Sigmoid colon (tissue), 7 donors: ENCODE measurements around the gene PLD1. TPM values are rescaled to one million over a fixed set of nuclear protein-coding genes. Genes with fewer than 3 reads are reported as not detected.

Source experiments
- DNase-seq: peaks from one replicate; pipeline ENCODE4 v3.0.0-alpha.2; 2019
- H3K27ac ChIP-seq, 4 donors: fragments of 200-600 bp; sonication (generic); one replicate each; pipeline ENCODE4 v1.5.1; 2016 to 2019; ENCODE audit warnings: mild to moderate bottlenecking in 1 of 4
- H3K27me3 ChIP-seq, 3 donors: fragments of 200-600 bp; sonication (generic); one replicate each; pipeline ENCODE4 v1.5.1; 2019; ENCODE audit warnings: mild to moderate bottlenecking in 1 of 3
- H3K36me3 ChIP-seq, 4 donors: fragments of 200-600 bp; sonication (generic); one replicate each; pipeline ENCODE4 v1.5.1; 2016 to 2019
- H3K4me1 ChIP-seq, 4 donors: fragments of 200-600 bp; sonication (generic); one replicate each; pipeline ENCODE4 v1.5.1; 2017 to 2019
- H3K4me3 ChIP-seq, 4 donors: fragments of 200-600 bp; sonication (generic); one replicate each; pipeline ENCODE4 v1.5.1; 2017 to 2019; ENCODE audit warnings: mild to moderate bottlenecking in 2 of 4, moderate library complexity in 1 of 4
- H3K9me3 ChIP-seq, 4 donors: fragments of 200-600 bp in 3 of 4; sonication (generic) in 3 of 4; one replicate each; pipeline versions ENCODE4 v1.5.1 to v1.6.1; 2013 to 2019
- EP300 ChIP-seq, 4 donors: sonication (generic); formaldehyde crosslinking; IDR thresholded peaks; one replicate each; pipeline ENCODE4 v1.6.1; 2017; ENCODE audit warnings: antibody characterized with exemption in 4 of 4
- POLR2A ChIP-seq, 2 donors: fragments of 450-650 bp; IDR thresholded peaks; one replicate each; pipeline ENCODE4 v1.6.1; 2016; ENCODE audit warnings: antibody characterized with exemption in 2 of 2, mild to moderate bottlenecking in 2 of 2, moderate library complexity in 2 of 2
- POLR2AphosphoS5 ChIP-seq, 4 donors: sonication (generic); formaldehyde crosslinking; IDR thresholded peaks; one replicate each; pipeline ENCODE4 v1.6.1; 2017; ENCODE audit warnings: antibody characterized with exemption in 4 of 4
- WGBS, 2 donors: extraction: QIAGEN DNeasy Blood & Tissue Kit; methylation state at CpG; one replicate each; pipeline ENCODE4 v1.1.7; 2013; 5-methylcytosine and 5-hydroxymethylcytosine counted together
- intact Hi-C: fragments of 100-400 bp; cut with DNase I; formaldehyde crosslinking; loops from one replicate; pipeline ENCODE4 v1.15.1; 2023
- polyA plus RNA-seq, 3 donors: library from polyadenylated mRNA; stranded (reverse); fragments of 200-250 nt; gene quantifications; one replicate each; pipeline ENCODE4 v1.2.3, GENCODE V29; 2013
- total RNA-seq, 4 donors: library from RNA; depleted of rRNA; stranded (reverse); fragments of >200 nt; gene quantifications; one replicate each; pipeline ENCODE4 v1.1.0, GENCODE V29; 2016
- TF ChIP-seq, protein P1 (sequence below), 4 experiments: fragments of 450-650 bp in 3 of 4; fragments of 200-600 bp in 1 of 4; IDR thresholded peaks; one replicate each; pipeline ENCODE4 v1.5.1; 2016 to 2019; ENCODE audit warnings: antibody characterized with exemption in 4 of 4, mild to moderate bottlenecking in 3 of 4, moderate library complexity in 2 of 4
- donor health status: healthy with polysubstance abuse.
- donor health status: Bipolar disorder and iron deficiency.
- donor health status: healthy.

Gene PLD1
- total and polyA plus RNA-seq, 7 donors = 8.6 to 24.3 (median 12.2) TPM

DNA sequence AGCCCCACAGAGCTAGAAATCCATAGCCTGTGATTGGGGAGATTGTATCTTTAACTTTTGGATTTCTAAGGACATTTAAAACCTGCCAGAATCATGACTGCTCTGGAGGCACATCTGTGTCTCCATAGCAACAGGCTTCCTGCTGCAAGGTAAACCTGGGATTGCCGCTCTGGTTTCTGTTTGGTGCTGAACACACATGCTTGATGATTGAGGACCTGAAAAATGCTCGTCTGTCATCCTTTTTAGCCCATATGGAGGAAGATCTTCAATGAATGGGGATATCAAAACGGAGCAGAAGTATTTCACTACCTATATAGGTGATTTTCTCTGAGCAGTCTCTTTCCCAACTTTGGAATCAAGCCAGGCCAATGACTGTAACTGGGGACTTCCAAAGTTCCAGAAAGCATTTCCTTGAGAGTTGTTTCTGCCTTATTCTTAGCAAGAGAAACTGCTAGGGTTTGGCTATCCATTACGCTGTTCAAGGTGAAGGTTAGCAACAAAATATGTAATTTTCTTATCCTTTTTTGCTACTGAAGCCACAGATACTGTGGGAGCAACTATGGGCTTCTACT is 253.6 kb downstream of the PLD1 start:
- Histone ChIP-seq H3K9me3 (no peaks in the 10 kb centered on the region), H3K4me1 (no peaks in the 10 kb centered on the region), H3K4me3 (no peak overlapping the region), H3K36me3 (no peaks in the 10 kb centered on the region), H3K27ac (no peak overlapping the region), H3K27me3 (no peaks in the 10 kb centered on the region)
- 24 to 62% methylated on average over 4 of the region's 4 CpGs for WGBS, 2 donors
- DNase-seq = no peak
- intact Hi-C loops = no loop called here
- no peak for TF ChIP-seq POLR2A (IDR thresholded peaks at IDR 0.05)
- no peak for TF ChIP-seq POLR2AphosphoS5 (IDR thresholded peaks at IDR 0.05)
- TF ChIP-seq, protein P1, sequence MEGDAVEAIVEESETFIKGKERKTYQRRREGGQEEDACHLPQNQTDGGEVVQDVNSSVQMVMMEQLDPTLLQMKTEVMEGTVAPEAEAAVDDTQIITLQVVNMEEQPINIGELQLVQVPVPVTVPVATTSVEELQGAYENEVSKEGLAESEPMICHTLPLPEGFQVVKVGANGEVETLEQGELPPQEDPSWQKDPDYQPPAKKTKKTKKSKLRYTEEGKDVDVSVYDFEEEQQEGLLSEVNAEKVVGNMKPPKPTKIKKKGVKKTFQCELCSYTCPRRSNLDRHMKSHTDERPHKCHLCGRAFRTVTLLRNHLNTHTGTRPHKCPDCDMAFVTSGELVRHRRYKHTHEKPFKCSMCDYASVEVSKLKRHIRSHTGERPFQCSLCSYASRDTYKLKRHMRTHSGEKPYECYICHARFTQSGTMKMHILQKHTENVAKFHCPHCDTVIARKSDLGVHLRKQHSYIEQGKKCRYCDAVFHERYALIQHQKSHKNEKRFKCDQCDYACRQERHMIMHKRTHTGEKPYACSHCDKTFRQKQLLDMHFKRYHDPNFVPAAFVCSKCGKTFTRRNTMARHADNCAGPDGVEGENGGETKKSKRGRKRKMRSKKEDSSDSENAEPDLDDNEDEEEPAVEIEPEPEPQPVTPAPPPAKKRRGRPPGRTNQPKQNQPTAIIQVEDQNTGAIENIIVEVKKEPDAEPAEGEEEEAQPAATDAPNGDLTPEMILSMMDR (IDR thresholded peaks at IDR 0.05) = no peak

DNA sequence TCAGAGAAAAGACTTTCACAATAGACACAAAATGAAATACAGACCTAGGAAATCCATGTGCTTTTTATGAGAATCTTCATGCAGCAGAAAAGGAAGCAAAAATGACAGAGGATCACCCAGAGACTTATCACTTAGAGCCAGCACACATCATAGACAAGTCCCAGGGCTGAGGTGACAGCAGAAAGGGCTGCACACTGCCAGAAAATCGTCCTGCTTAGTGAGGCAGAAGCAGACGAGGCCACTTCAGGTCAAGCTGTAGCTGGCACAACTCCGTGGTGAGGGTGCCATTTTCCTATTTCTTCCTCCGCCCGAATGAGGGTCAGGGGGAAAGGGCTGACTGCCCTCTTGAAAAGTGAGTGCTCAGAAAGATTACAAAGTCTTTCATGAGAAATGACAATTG is 254.1 kb downstream of the PLD1 start:
- 35 to 53% methylated on average over 5 of the region's 5 CpGs for WGBS, 2 donors
- Histone ChIP-seq H3K4me3 (no peak overlapping the region), H3K4me1 (no peaks in the 10 kb centered on the region), H3K36me3 (no peaks in the 10 kb centered on the region), H3K27me3 (no peaks in the 10 kb centered on the region), H3K9me3 (no peaks in the 10 kb centered on the region), H3K27ac (no peak overlapping the region)
- intact Hi-C loops = no loop called here
- DNase-seq = no peak
- TF ChIP-seq, protein P1 (IDR thresholded peaks at IDR 0.05) = no peak
- TF ChIP-seq EP300 (IDR thresholded peaks at IDR 0.05) (no peak), POLR2A (IDR thresholded peaks at IDR 0.05) (no peak), POLR2AphosphoS5 (IDR thresholded peaks at IDR 0.05) (no peak)

DNA sequence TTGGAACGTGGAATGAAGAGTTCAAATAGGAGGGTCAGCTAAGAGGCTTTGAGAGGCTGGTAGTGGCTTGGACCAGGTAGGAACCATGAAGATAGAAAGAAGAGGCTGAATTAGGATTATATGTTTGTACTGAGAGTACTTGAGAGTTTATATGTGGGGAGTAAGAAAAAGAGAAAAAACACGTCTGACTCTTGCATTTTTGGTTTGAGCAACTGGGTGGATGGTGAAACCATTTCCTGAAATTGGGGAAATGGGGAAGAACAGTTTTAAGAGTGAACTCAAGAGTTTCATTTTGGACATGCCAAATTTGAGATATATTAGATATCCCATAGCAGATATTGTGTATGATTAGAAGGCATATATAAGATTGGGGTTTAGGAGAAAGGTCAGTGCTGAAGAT is 257.2 kb downstream of the PLD1 start:
- H3K36me3 ChIP-seq = no peaks in the 10 kb centered on the region
- WGBS, 2 donors = 74 to 83% methylated on average over 2 of the region's 2 CpGs
- H3K27ac ChIP-seq = no peak overlapping the region
- intact Hi-C loops = no loop called here
- no peak overlapping the region for H3K4me3 ChIP-seq
- DNase-seq = no peak
- no peaks in the 10 kb centered on the region for H3K4me1 ChIP-seq
- no peaks in the 10 kb centered on the region for H3K27me3 ChIP-seq
- no peak for TF ChIP-seq EP300 (IDR thresholded peaks at IDR 0.05)
- TF ChIP-seq, protein P1 (IDR thresholded peaks at IDR 0.05) = no peak
- no peak for TF ChIP-seq POLR2AphosphoS5 (IDR thresholded peaks at IDR 0.05)
- TF ChIP-seq POLR2A (IDR thresholded peaks at IDR 0.05) = no peak
- H3K9me3 ChIP-seq = no peaks in the 10 kb centered on the region

DNA sequence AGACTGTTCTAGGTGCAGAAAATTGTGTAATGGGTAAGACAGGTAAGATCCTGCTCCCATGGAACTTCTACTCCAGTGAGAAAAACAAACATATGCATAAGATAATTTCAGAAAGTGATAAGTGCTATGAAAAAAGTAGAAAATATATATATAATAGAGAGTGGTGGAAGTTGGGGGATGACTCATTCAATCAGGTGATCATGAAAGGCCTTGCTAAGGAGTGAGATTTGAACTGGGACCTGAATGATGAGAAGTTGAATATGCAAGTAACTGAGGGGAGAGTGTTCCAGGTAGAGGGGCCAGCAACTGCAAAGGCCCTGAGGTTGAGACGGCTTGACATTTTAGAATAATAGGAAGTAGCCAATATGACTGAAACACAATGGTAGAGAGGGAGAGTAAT is 257.8 kb downstream of the PLD1 start:
- Histone ChIP-seq H3K4me1 (no peaks in the 10 kb centered on the region), H3K27ac (no peak overlapping the region), H3K36me3 (no peaks in the 10 kb centered on the region), H3K9me3 (no peaks in the 10 kb centered on the region), H3K27me3 (no peaks in the 10 kb centered on the region), H3K4me3 (no peak overlapping the region)
- TF ChIP-seq EP300 (IDR thresholded peaks at IDR 0.05) = no peak
- no peak for DNase-seq
- intact Hi-C loops = no loop called here
- 91 to 92% methylated on average over 1 of the region's 1 CpG for WGBS, 2 donors

DNA sequence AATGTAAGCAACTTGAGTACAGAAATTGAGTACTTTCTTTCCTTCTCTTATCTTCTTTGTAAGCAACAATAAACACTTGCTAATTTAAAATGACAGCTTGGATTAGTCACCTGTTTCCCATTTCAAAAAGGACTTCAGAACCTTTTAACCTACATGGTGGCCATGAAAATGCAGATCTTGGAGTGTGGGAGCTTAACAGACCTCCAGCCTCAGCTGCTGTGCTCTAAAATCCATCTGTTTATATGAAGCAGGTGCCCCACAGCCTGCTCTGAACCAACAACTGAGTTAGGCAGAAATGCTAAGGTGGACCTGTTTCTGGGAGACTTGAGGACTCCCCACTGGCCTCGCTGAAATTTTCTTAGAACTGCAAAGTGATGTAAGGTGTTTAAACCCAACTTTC is 259.0 kb downstream of the PLD1 start:
- Histone ChIP-seq H3K4me1 (no peaks in the 10 kb centered on the region), H3K9me3 (no peaks in the 10 kb centered on the region), H3K27ac (no peak overlapping the region), H3K27me3 (no peaks in the 10 kb centered on the region), H3K4me3 (no peak overlapping the region), H3K36me3 (no peaks in the 10 kb centered on the region)
- TF ChIP-seq, protein P1 (IDR thresholded peaks at IDR 0.05) = no peak
- TF ChIP-seq EP300 (IDR thresholded peaks at IDR 0.05) = no peak
- no peak for TF ChIP-seq POLR2AphosphoS5 (IDR thresholded peaks at IDR 0.05)
- TF ChIP-seq POLR2A (IDR thresholded peaks at IDR 0.05) = no peak
- intact Hi-C loops = no loop called here
- WGBS, 2 donors = 87 to 96% methylated on average over 1 of the region's 1 CpG
- no peak for DNase-seq

Other genes with a start within 250 kb of the PLD1 start
- gene TMEM212, start 32.9 kb upstream of the PLD1 start, total RNA-seq = not detected
- gene TMEM212, start 32.9 kb upstream of the PLD1 start, polyA plus RNA-seq = not detected
- gene FNDC3B, start 229.1 kb upstream of the PLD1 start, total RNA-seq = 10 to 100 TPM; 50.3 to 93.9 (median 63.0) TPM
- gene FNDC3B, start 229.1 kb upstream of the PLD1 start, polyA plus RNA-seq = 10 to 100 TPM; 16.2 to 25.7 (median 18.0) TPM